Liver (tissue), 9 donors: ENCODE measurements around the gene SULT1C4. TPM values are rescaled to one million over a fixed set of nuclear protein-coding genes. Genes with fewer than 3 reads are reported as not detected.

Experiments used
- DNase-seq: peaks from one replicate; pipeline ENCODE4 v3.0.0-alpha.2; 2017; ENCODE audit warnings: low spot score
- H3K27ac ChIP-seq, 2 donors: one replicate each; pipeline ENCODE4 v1.7.0; 2013; ENCODE audit warnings: inconsistent platforms in 2 of 2, low read length in 2 of 2, control low read depth in 1 of 2, low read depth in 1 of 2, mild to moderate bottlenecking in 1 of 2
- H3K27me3 ChIP-seq, 4 donors: one replicate each; pipeline versions ENCODE4 v1.6.1 to v1.7.0; 2013; ENCODE audit warnings: low read length in 3 of 4, inconsistent platforms in 1 of 4, mild to moderate bottlenecking in 1 of 4, moderate library complexity in 1 of 4; ENCODE audit not compliant: control insufficient read depth in 4 of 4, insufficient read depth in 4 of 4
- H3K36me3 ChIP-seq, 4 donors: one replicate each; pipeline versions ENCODE4 v1.6.1 to v1.7.0; 2013; ENCODE audit warnings: low read length in 3 of 4, mild to moderate bottlenecking in 3 of 4, low read depth in 1 of 4, moderate library complexity in 1 of 4; ENCODE audit not compliant: control insufficient read depth in 4 of 4, insufficient read depth in 3 of 4
- H3K4me1 ChIP-seq, 4 donors: one replicate each; pipeline versions ENCODE4 v1.6.1 to v1.7.0; 2013; ENCODE audit warnings: low read length in 3 of 4, mild to moderate bottlenecking in 3 of 4, moderate library complexity in 1 of 4; ENCODE audit not compliant: control insufficient read depth in 4 of 4, insufficient read depth in 4 of 4
- H3K4me3 ChIP-seq, 3 donors: one replicate each; pipeline versions ENCODE4 v1.6.1 to v1.7.0; 2013; ENCODE audit warnings: low read length in 3 of 3, control low read depth in 1 of 3, low read depth in 1 of 3, mild to moderate bottlenecking in 1 of 3
- H3K9ac ChIP-seq, 2 donors: one replicate each; pipeline ENCODE4 v1.7.0; 2013; ENCODE audit warnings: low read length in 2 of 2, mild to moderate bottlenecking in 2 of 2, moderate library complexity in 2 of 2, control low read depth in 1 of 2, low read depth in 1 of 2
- H3K9me3 ChIP-seq, 4 donors: one replicate each; pipeline versions ENCODE4 v1.6.1 to v1.7.0; 2013; ENCODE audit warnings: low read length in 3 of 4; ENCODE audit not compliant: control insufficient read depth in 4 of 4
- ATF3 ChIP-seq: IDR thresholded peaks from 2 replicates; pipeline ENCODE4 v1.6.1; 2016; ENCODE audit warnings: antibody characterized with exemption
- CTCF ChIP-seq: fragments of 150-350 bp; IDR thresholded peaks from 2 replicates; pipeline ENCODE4 v1.5.1; 2017; ENCODE audit warnings: improper control_type of control experiment, low read depth, low read length; ENCODE audit not compliant: missing input control
- EGR1 ChIP-seq, 2 donors: IDR thresholded peaks; 2 replicates each; pipeline ENCODE4 v1.6.1; 2016 to 2018; ENCODE audit warnings: antibody characterized with exemption in 2 of 2, low read depth in 2 of 2
- FOXA1 ChIP-seq: IDR thresholded peaks from 2 replicates; pipeline ENCODE4 v1.6.1; 2016; ENCODE audit warnings: antibody characterized with exemption
- FOXA2 ChIP-seq: IDR thresholded peaks from 2 replicates; pipeline ENCODE4 v1.6.1; 2016; ENCODE audit warnings: antibody characterized with exemption
- GABPA ChIP-seq, 2 donors: IDR thresholded peaks in 1 of 2; conservative IDR thresholded peaks in 1 of 2; 2 replicates each; pipeline ENCODE4 v1.6.1; 2016; ENCODE audit warnings: antibody characterized with exemption in 2 of 2, mild to moderate bottlenecking in 1 of 2, moderate library complexity in 1 of 2
- HNF4A ChIP-seq, 2 donors: conservative IDR thresholded peaks; 2 replicates each; pipeline ENCODE4 v1.6.1; 2016; ENCODE audit warnings: antibody characterized with exemption in 2 of 2, mild to moderate bottlenecking in 2 of 2
- HNF4G ChIP-seq: IDR thresholded peaks from 2 replicates; pipeline ENCODE4 v1.6.1; 2016; ENCODE audit warnings: antibody characterized with exemption
- JUND ChIP-seq, 2 donors: IDR thresholded peaks; 2 replicates each; pipeline ENCODE4 v1.6.1; 2016; ENCODE audit warnings: antibody characterized with exemption in 2 of 2
- MAX ChIP-seq: IDR thresholded peaks from 2 replicates; pipeline ENCODE4 v1.6.1; 2016; ENCODE audit warnings: antibody characterized with exemption
- NR2F2 ChIP-seq: IDR thresholded peaks from 2 replicates; pipeline ENCODE4 v1.6.1; 2016; ENCODE audit warnings: antibody characterized with exemption
- RAD21 ChIP-seq, 2 donors: IDR thresholded peaks; 2 replicates each; pipeline ENCODE4 v1.6.1; 2016; ENCODE audit warnings: antibody characterized with exemption in 2 of 2, mild to moderate bottlenecking in 2 of 2
- REST ChIP-seq: IDR thresholded peaks from 2 replicates; pipeline ENCODE4 v1.6.1; 2016; ENCODE audit warnings: antibody characterized with exemption, mild to moderate bottlenecking
- RXRA ChIP-seq, 2 donors: IDR thresholded peaks; 2 replicates each; pipeline ENCODE4 v1.6.1; 2017 to 2018; ENCODE audit warnings: antibody characterized with exemption in 2 of 2, mild to moderate bottlenecking in 1 of 2
- SP1 ChIP-seq: IDR thresholded peaks from 2 replicates; pipeline ENCODE4 v1.6.1; 2018; ENCODE audit warnings: antibody characterized with exemption, mild to moderate bottlenecking
- TAF1 ChIP-seq: conservative IDR thresholded peaks from 2 replicates; pipeline ENCODE4 v1.6.1; 2016; ENCODE audit warnings: antibody characterized with exemption, mild to moderate bottlenecking
- YY1 ChIP-seq: IDR thresholded peaks from 2 replicates; pipeline ENCODE4 v1.6.1; 2016; ENCODE audit warnings: antibody characterized with exemption, mild to moderate bottlenecking
- ZBTB33 ChIP-seq: IDR thresholded peaks from 2 replicates; pipeline ENCODE4 v1.6.1; 2016; ENCODE audit warnings: antibody characterized with exemption
- WGBS: extraction: QIAGEN DNeasy Blood & Tissue Kit; methylation state at CpG from one replicate; pipeline ENCODE4 v1.1.7; 2013; 5-methylcytosine and 5-hydroxymethylcytosine counted together
- polyA plus RNA-seq, 2 donors: library from polyadenylated mRNA; stranded (reverse) in 1 of 2; unstranded in 1 of 2; fragments of 200-250 nt in 1 of 2; fragments of >200 nt in 1 of 2; fragmentation: Nextera tagmentation in 1 of 2; extraction: Ambion mirVana in 1 of 2; gene quantifications; one replicate each; pipeline versions ENCODE4 v1.2.1 to v1.2.3, GENCODE V29; 2013 to 2015
- total RNA-seq, 2 donors: library from RNA; depleted of rRNA; stranded (reverse); fragments of >200 nt; gene quantifications; one replicate each; pipeline ENCODE4 v1.2.3, GENCODE V29; 2014
- donor health status: healthy.
- donor health status: healthy.
- donor health status: healthy.
- donor health status: healthy.
- donor health status: healthy.

Gene SULT1C4
- total and polyA plus RNA-seq, 4 donors = 1.0 to 12.8 (median 1.3) TPM

- no peak for TF ChIP-seq HNF4A (conservative IDR thresholded peaks at IDR 0.05)
- no peak for TF ChIP-seq REST
- no peak for TF ChIP-seq SP1
- no peak for TF ChIP-seq RAD21 (IDR thresholded peaks at IDR 0.05)
- TF ChIP-seq RXRA (IDR thresholded peaks at IDR 0.05) = no peak
- no peak for TF ChIP-seq MAX
- TF ChIP-seq EGR1 (IDR thresholded peaks at IDR 0.05; ENCODE audit: low read depth in 2 of 2) = no peak
- no peak for TF ChIP-seq TAF1
- TF ChIP-seq HNF4G = no peak
- TF ChIP-seq JUND (IDR thresholded peaks at IDR 0.05) = no peak
- no peak for TF ChIP-seq FOXA2
- no peak for TF ChIP-seq CTCF
- no peak for TF ChIP-seq FOXA1
- TF ChIP-seq ZBTB33 = no peak
- no peak for TF ChIP-seq NR2F2
- no peak for TF ChIP-seq YY1
- no peak for TF ChIP-seq GABPA (IDR thresholded peaks at IDR 0.05 in 1 of 2, conservative IDR thresholded peaks at IDR 0.05 in 1 of 2)
- no peak for TF ChIP-seq ATF3
- no peak overlapping the region for H3K9ac ChIP-seq
Observed at GRCh38 chr2:108346827-108347226, 30.9 kb upstream of the SULT1C4 start.

More at GRCh38 chr2:108346827-108347226, 30.9 kb upstream of the SULT1C4 start:
- H3K4me1 ChIP-seq = no peaks in the 10 kb centered on the region
- peaks cover 0 to 5% (median 0%) of the 10 kb centered on the region in 4 donors for H3K27me3 ChIP-seq
- WGBS = 83% methylated on average over 3 of the region's 3 CpGs
- H3K9me3 ChIP-seq = no peaks in the 10 kb centered on the region
- no peak overlapping the region for H3K4me3 ChIP-seq
- no peak for DNase-seq
- no peak overlapping the region for H3K27ac ChIP-seq
- no peaks in the 10 kb centered on the region for H3K36me3 ChIP-seq
